PFSK-1 (cell line): Measurements from ENCODE around the gene FERD3L. TPM values are rescaled to one million over a fixed set of nuclear protein-coding genes. Genes with fewer than 3 reads are reported as not detected.

Experiments
- FOXP2 ChIP-seq: optimal IDR thresholded peaks from 2 replicates; pipeline ENCODE3; 2011; ENCODE audit warnings: borderline replicate concordance, control low read depth, inconsistent platforms; ENCODE audit not compliant: insufficient read depth; ENCODE audit errors: extremely low read length, extremely low read depth
- POLR2AphosphoS5 ChIP-seq: IDR thresholded peaks from 2 replicates; pipeline ENCODE4 v1.6.1; 2012; ENCODE audit warnings: low read depth, mild to moderate bottlenecking, control low read depth, low read length, moderate library complexity
- SIN3A ChIP-seq: IDR thresholded peaks from 2 replicates; pipeline ENCODE4 v1.6.1; 2012; ENCODE audit warnings: mild to moderate bottlenecking, low read length, moderate library complexity, borderline replicate concordance; ENCODE audit not compliant: insufficient read depth
- TAF1 ChIP-seq: IDR thresholded peaks from 2 replicates; pipeline ENCODE4 v1.6.1; 2012; ENCODE audit warnings: low read length, control low read depth, borderline replicate concordance; ENCODE audit not compliant: insufficient read depth
- polyA plus RNA-seq: library from polyadenylated mRNA; unstranded; fragments of >200 nt; gene quantifications from one replicate; pipeline ENCODE4 v1.2.1, GENCODE V29; 2012; ENCODE audit warnings: low read depth, missing spikeins; ENCODE audit not compliant: insufficient read length
- TF ChIP-seq, protein P1 (sequence below), 2 experiments: IDR thresholded peaks; 2 replicates each; pipeline versions ENCODE4 v1.6.1 to v1.8.0; 2011 to 2012; ENCODE audit warnings: low read depth in 2 of 2, low read length in 2 of 2, control low read depth in 1 of 2, inconsistent platforms in 1 of 2, mild to moderate bottlenecking in 1 of 2, moderate library complexity in 1 of 2; ENCODE audit not compliant: insufficient read depth in 1 of 2

FERD3L gene
- polyA plus RNA-seq, result not detected

DNA sequence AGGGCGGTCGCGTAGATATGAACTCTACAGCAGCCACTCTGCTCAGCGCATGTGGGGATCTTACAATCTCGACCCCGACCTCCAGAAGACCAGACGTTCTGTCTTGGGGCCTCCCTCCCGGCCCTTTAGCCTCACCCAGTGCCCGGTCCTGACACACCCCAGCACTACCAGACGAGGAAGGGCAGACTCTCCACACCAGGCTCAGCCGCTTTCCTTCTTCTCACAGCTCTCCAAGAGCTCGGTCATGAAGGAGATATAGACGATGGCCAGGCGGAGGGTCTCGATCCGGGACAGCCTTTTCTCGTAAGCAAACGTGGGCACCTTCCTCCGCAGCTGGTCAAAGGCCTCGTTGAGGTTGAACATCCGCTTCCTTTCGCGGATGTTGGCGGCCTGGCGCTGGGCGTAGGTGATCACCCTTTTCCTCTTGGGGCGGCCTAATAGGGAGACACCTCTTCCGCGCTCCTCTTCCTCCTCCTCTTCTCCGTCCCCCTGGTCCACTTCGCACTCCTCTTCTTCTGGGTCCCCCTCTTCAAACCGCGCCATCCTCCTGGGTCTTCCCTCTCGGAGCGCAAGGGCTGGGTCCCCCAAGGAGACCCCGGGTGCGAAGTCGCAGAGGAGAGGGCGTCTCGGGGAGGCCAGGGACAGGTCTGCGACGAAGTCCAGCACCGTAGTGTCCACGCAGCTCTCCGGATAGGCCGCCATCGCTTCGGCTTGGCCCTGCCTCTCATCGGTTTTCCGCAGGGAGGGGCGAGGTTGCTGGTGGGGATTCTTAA, at the start of gene FERD3L:
Gene FERD3L (minus strand): TSS at position 761 of the 773 bp plus-strand sequence. CDS start 59 bp downstream, at position 702.
- TF ChIP-seq TAF1 (no peak), POLR2AphosphoS5 (no peak), FOXP2 (no peak), SIN3A (no peak)
- TF ChIP-seq, protein P1, sequence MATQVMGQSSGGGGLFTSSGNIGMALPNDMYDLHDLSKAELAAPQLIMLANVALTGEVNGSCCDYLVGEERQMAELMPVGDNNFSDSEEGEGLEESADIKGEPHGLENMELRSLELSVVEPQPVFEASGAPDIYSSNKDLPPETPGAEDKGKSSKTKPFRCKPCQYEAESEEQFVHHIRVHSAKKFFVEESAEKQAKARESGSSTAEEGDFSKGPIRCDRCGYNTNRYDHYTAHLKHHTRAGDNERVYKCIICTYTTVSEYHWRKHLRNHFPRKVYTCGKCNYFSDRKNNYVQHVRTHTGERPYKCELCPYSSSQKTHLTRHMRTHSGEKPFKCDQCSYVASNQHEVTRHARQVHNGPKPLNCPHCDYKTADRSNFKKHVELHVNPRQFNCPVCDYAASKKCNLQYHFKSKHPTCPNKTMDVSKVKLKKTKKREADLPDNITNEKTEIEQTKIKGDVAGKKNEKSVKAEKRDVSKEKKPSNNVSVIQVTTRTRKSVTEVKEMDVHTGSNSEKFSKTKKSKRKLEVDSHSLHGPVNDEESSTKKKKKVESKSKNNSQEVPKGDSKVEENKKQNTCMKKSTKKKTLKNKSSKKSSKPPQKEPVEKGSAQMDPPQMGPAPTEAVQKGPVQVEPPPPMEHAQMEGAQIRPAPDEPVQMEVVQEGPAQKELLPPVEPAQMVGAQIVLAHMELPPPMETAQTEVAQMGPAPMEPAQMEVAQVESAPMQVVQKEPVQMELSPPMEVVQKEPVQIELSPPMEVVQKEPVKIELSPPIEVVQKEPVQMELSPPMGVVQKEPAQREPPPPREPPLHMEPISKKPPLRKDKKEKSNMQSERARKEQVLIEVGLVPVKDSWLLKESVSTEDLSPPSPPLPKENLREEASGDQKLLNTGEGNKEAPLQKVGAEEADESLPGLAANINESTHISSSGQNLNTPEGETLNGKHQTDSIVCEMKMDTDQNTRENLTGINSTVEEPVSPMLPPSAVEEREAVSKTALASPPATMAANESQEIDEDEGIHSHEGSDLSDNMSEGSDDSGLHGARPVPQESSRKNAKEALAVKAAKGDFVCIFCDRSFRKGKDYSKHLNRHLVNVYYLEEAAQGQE (IDR thresholded peaks at IDR 0.05; ENCODE audit: insufficient read depth in 1 of 2, low read depth in 2 of 2, low read length in 2 of 2), result no peak

- TF ChIP-seq POLR2AphosphoS5 (no peak), TAF1 (no peak), SIN3A (no peak), FOXP2 (no peak)
- TF ChIP-seq, protein P1 (IDR thresholded peaks at IDR 0.05; ENCODE audit: insufficient read depth in 1 of 2, low read depth in 2 of 2, low read length in 2 of 2), result no peak
Measured at GRCh38 chr7:19181634-19182033, 36.4 kb upstream of the FERD3L start.

DNA sequence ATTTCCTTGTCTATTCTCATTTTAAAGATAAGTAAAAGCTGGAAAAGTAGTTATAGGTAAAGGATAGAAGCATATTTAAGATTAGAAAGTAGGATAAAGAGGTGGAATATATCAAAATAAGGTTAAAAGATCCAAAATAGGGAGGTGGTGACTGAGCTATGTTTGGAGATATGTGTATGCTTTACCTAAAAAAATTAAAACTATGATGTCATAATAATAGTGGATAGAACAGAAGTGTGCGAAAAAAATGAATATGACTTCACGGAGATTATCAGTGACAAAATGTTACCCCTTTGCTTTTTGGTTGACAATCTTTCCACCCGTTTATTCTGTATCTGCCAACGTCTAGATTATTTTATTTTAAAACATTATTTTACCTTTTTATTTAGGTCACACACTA, 33.4 kb upstream of the FERD3L start:
- TF ChIP-seq POLR2AphosphoS5 (no peak), TAF1 (no peak), SIN3A (no peak), FOXP2 (no peak)
- TF ChIP-seq, protein P1 (IDR thresholded peaks at IDR 0.05; ENCODE audit: insufficient read depth in 1 of 2, low read depth in 2 of 2, low read length in 2 of 2), result no peak

DNA sequence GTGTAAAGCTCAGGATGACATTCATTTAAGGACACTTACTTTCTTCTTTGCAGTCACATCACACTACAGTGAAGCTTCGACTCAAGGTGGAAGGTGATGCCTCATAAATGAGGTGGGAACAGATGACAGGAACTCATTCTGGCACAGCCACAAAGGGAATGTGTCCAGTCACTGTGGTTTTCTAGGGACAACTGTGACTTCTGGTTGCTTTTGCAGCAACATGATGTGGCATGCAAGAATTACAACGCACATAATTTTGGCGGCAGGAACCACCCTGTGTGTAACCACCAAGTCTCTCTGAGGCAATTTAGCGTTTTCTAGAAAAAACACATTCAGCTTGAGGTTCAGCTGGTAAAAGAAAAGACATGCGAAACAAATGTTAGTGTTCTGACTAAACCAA, 32.0 kb upstream of the FERD3L start:
- TF ChIP-seq SIN3A (no peak), FOXP2 (no peak), POLR2AphosphoS5 (no peak), TAF1 (no peak)
- TF ChIP-seq, protein P1 (IDR thresholded peaks at IDR 0.05; ENCODE audit: insufficient read depth in 1 of 2, low read depth in 2 of 2, low read length in 2 of 2), result no peak
